Tibial nerve (tissue), 4 donors: ENCODE results near the gene DCAF10. TPM values are rescaled to one million over a fixed set of nuclear protein-coding genes. Genes with fewer than 3 reads are reported as not detected.

ENCODE experiments used
- DNase-seq, 2 donors: peaks; one replicate each; pipeline ENCODE4 v3.0.0-alpha.2; 2019; ENCODE audit warnings: low spot score in 2 of 2
- H3K27ac ChIP-seq, 4 donors: fragments of 200-600 bp; sonication (generic) in 3 of 4; one replicate each; pipeline ENCODE4 v1.5.1; 2017 to 2019; ENCODE audit warnings: mild to moderate bottlenecking in 1 of 4
- H3K27me3 ChIP-seq, 2 donors: fragments of 200-600 bp; sonication (generic) in 1 of 2; one replicate each; pipeline versions ENCODE4 v1.5.1 to v1.6.0; 2017 to 2019
- H3K36me3 ChIP-seq, 3 donors: fragments of 200-600 bp; sonication (generic); one replicate each; pipeline ENCODE4 v1.5.1; 2018 to 2019
- H3K4me1 ChIP-seq, 4 donors: fragments of 200-600 bp; sonication (generic) in 3 of 4; one replicate each; pipeline ENCODE4 v1.5.1; 2017 to 2019
- H3K4me3 ChIP-seq, 4 donors: fragments of 200-600 bp; sonication (generic) in 3 of 4; one replicate each; pipeline ENCODE4 v1.5.1; 2017 to 2019; ENCODE audit warnings: mild to moderate bottlenecking in 1 of 4, moderate library complexity in 1 of 4
- H3K9me3 ChIP-seq, 4 donors: fragments of 200-600 bp; sonication (generic) in 3 of 4; one replicate each; pipeline ENCODE4 v1.5.1; 2017 to 2019
- EP300 ChIP-seq, 2 donors: sonication (generic); formaldehyde crosslinking; IDR thresholded peaks; one replicate each; pipeline ENCODE4 v1.6.1; 2017; ENCODE audit warnings: antibody characterized with exemption in 2 of 2, mild to moderate bottlenecking in 1 of 2
- POLR2A ChIP-seq, 2 donors: fragments of 450-650 bp; IDR thresholded peaks; one replicate each; pipeline ENCODE4 v1.6.1; 2017; ENCODE audit warnings: antibody characterized with exemption in 2 of 2, mild to moderate bottlenecking in 2 of 2, moderate library complexity in 2 of 2
- WGBS, 2 donors: methylation state at CpG; one replicate each; pipeline ENCODE4 v1.1.5; 2018; 5-methylcytosine and 5-hydroxymethylcytosine counted together
- total RNA-seq, 4 donors: library from RNA; depleted of rRNA; stranded (reverse); fragments of >200 nt; gene quantifications; one replicate each; pipeline ENCODE4 v1.1.0, GENCODE V29; 2016
- TF ChIP-seq, protein P1 (sequence below), 5 experiments: fragments of 200-600 bp in 3 of 5; fragments of 450-650 bp in 2 of 5; sonication (generic) in 3 of 5; IDR thresholded peaks; one replicate each; pipeline ENCODE4 v1.5.1; 2016 to 2019; ENCODE audit warnings: antibody characterized with exemption in 5 of 5, mild to moderate bottlenecking in 3 of 5, moderate library complexity in 2 of 5

The DCAF10 gene
- total RNA-seq, 4 donors from 2014 or later = 18.6 to 31.4 (median 21.5) TPM

DNA sequence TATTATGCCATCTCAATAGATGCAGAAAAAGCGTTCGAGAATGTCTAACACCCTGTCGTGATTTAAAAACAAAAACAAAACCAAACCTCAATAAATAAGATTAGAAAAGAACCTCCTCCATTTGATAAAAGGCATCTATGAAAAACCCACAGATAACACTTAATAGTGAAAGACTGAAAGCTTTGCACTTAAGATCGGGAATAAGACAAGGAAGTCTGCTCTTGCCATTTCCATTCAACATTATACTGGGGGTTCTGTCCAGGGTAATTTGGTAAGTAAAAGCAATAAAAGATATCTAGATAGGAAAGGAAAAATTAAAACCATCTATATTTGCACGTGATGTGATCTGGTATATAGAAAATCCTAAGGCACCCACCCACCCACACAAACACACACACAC, 8.5 kb upstream of the DCAF10 start:
- 82 to 85% methylated on average over 5 of the region's 5 CpGs for WGBS, 2 donors
- peaks cover 0 to 3% of the 10 kb centered on the region in 2 donors for H3K27me3 ChIP-seq

DNA sequence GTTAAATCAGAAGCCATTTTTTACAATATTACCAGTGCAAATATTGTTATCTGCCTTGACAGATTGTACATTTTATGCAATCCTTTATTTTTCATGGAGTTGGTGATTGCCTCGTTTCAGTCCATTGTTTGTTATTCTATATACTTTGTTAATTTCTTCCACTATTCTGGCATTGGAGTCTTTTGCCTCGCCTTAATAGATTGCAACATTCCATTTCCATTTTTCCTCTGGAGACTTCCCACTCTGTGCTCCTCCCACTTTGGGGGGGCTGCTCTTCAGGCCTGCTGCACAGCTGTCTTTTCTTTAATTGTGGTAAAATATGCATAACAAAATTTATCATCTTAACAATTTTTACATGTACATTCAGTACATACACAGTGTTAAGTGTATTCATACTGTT, 4.4 kb upstream of the DCAF10 start:
- no peak overlapping the region for H3K4me3 ChIP-seq
- peaks cover 0 to 13% (median 4%) of the 10 kb centered on the region in 4 donors for H3K4me1 ChIP-seq
- no peak overlapping the region for H3K27ac ChIP-seq
- no peak for DNase-seq
- TF ChIP-seq, protein P1, sequence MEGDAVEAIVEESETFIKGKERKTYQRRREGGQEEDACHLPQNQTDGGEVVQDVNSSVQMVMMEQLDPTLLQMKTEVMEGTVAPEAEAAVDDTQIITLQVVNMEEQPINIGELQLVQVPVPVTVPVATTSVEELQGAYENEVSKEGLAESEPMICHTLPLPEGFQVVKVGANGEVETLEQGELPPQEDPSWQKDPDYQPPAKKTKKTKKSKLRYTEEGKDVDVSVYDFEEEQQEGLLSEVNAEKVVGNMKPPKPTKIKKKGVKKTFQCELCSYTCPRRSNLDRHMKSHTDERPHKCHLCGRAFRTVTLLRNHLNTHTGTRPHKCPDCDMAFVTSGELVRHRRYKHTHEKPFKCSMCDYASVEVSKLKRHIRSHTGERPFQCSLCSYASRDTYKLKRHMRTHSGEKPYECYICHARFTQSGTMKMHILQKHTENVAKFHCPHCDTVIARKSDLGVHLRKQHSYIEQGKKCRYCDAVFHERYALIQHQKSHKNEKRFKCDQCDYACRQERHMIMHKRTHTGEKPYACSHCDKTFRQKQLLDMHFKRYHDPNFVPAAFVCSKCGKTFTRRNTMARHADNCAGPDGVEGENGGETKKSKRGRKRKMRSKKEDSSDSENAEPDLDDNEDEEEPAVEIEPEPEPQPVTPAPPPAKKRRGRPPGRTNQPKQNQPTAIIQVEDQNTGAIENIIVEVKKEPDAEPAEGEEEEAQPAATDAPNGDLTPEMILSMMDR (IDR thresholded peaks at IDR 0.05) = no peak
- no peak for TF ChIP-seq EP300 (IDR thresholded peaks at IDR 0.05)
- TF ChIP-seq POLR2A (IDR thresholded peaks at IDR 0.05) = no peak
- no peaks in the 10 kb centered on the region for H3K27me3 ChIP-seq
- no peaks in the 10 kb centered on the region for H3K9me3 ChIP-seq
- 51 to 61% methylated on average over 2 of the region's 2 CpGs for WGBS, 2 donors
- peaks cover 0 to 5% (median 0%) of the 10 kb centered on the region in 3 donors for H3K36me3 ChIP-seq

More for the DNA sequence above, 8.5 kb upstream of the DCAF10 start:
- Histone ChIP-seq H3K36me3 (peaks cover 0 to 16% (median 0%) of the 10 kb centered on the region in 3 donors), H3K4me1 (no peaks in the 10 kb centered on the region), H3K9me3 (no peaks in the 10 kb centered on the region), H3K27ac (no peak overlapping the region), H3K4me3 (no peak overlapping the region)
- TF ChIP-seq POLR2A (IDR thresholded peaks at IDR 0.05) (no peak), EP300 (IDR thresholded peaks at IDR 0.05) (no peak)
- TF ChIP-seq, protein P1 (IDR thresholded peaks at IDR 0.05) = no peak
- DNase-seq = no peak

DNA sequence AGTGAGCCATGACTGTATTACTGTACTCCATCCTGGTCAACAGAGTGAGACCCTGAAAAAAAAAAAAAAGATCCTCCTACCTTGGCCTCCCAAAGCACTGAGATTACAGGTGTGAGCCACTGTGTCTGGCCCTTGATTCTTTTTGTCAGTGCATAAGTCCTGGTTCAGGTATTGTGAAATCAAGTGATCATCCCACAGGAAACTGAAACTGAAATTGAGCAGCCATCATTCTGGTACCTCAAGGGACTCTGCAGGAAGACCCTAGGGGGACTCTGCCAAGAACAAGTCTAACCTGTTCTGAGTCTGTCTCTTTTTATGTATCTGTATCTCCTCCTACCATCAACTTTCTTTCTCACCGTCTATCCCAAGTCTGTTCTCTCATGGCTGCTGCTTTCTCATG, 1.9 kb upstream of the DCAF10 start:
- H3K9me3 ChIP-seq = no peaks in the 10 kb centered on the region
- TF ChIP-seq EP300 (IDR thresholded peaks at IDR 0.05) (no peak), POLR2A (IDR thresholded peaks at IDR 0.05) (no peak)
- TF ChIP-seq, protein P1 (IDR thresholded peaks at IDR 0.05) = no peak
- peaks cover 0 to 37% (median 23%) of the 10 kb centered on the region in 4 donors for H3K4me1 ChIP-seq
- WGBS, 2 donors = 71 to 84% methylated on average over 1 of the region's 1 CpG
- no peak overlapping the region for H3K4me3 ChIP-seq
- peaks cover 0 to 3% (median 0%) of the 10 kb centered on the region in 3 donors for H3K36me3 ChIP-seq
- no peaks in the 10 kb centered on the region for H3K27me3 ChIP-seq
- DNase-seq = no peak
- no peak overlapping the region for H3K27ac ChIP-seq

DNA sequence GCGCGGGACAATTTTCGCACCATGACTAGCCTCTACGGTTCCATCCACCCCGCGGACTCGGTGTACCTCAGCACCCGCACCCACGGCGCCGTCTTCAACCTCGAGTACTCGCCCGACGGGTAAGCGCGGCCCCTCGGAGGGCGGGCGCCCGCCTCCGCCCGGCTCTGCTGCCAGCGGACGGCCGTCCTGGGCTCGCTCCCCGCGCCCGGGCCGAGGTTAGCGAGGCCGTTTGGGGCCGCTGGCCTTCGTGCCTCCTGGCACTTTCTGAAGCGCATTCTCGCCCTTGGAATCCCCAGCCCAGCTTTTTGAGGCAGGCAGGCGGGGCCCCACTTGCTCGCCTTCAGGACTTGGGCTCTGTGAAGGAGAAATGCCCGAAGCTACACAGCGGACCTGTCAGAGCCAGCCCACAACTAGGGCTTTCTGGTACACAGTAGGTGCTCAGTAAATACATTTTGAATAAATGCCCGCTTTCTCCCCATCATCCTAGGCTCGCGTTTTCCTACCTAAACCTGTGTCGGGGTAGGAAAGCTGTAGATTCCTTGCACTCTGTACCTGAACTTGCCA, 772 bp downstream of the DCAF10 start:
- DNase-seq = no peak
- no peaks in the 10 kb centered on the region for H3K27me3 ChIP-seq
- peaks cover 0 to 3% (median 0%) of the 10 kb centered on the region in 3 donors for H3K36me3 ChIP-seq
- no peaks in the 10 kb centered on the region for H3K9me3 ChIP-seq
- WGBS, 2 donors = 1% methylated on average over 38 to 43 of the region's 45 CpGs
- peaks cover 0 to 45% (median 23%) of the 10 kb centered on the region in 4 donors for H3K4me1 ChIP-seq
- peak overlapping the region; percentile 60 to 93 (median 80) for H3K4me3 ChIP-seq
- H3K27ac ChIP-seq = peak overlapping the region; percentile 74 to 92 (median 90)
- TF ChIP-seq POLR2A (IDR thresholded peaks at IDR 0.05) (no peak), EP300 (IDR thresholded peaks at IDR 0.05) (no peak)
- TF ChIP-seq, protein P1 (IDR thresholded peaks at IDR 0.05) = no peak

DNA sequence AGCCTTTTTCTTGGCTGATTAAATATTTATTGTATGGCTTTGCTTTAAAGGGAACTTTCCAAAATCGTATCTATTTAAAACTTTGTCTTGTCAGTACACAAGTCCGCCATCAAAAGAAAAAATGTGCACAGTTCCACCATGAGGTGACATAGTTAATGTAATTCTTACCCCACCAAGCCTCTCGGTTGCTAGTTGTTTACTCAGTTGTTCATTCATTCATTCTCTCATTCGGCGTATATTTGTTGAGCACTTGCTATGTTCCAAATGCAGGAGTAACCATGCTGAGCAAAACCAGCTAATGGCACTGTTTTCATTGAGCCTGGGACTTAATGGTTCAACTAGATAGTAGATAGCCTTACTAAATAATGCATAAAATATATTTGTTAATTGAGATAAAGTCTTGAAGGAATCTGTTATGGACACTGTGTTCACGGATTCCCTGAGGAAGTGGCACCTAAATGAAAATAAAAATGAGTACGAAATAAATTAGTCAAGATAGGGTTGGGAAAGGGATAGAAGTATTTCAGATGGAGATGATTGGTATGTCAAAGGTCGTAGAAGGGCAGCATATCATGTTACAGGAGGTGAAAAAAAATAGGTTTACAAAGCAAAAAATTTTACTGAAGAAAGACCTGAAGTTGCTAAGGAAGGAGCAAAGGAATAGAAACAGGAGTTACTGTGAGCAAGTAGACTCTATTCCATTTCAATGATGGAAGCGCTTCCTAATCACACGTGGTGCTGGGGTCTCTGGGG, 1.5 kb downstream of the DCAF10 start:
- Histone ChIP-seq H3K4me1 (peaks cover 0 to 51% (median 23%) of the 10 kb centered on the region in 4 donors), H3K9me3 (no peaks in the 10 kb centered on the region), H3K36me3 (peaks cover 0 to 3% (median 0%) of the 10 kb centered on the region in 3 donors), H3K4me3 (peak overlapping the region; percentile 60 to 93 (median 80)), H3K27me3 (no peaks in the 10 kb centered on the region), H3K27ac (no peak overlapping the region)
- TF ChIP-seq POLR2A (IDR thresholded peaks at IDR 0.05) (no peak), EP300 (IDR thresholded peaks at IDR 0.05) (no peak)
- TF ChIP-seq, protein P1 (IDR thresholded peaks at IDR 0.05) = no peak
- 54 to 58% methylated on average over 10 of the region's 10 CpGs for WGBS, 2 donors
- no peak for DNase-seq
